Ishikawa (cell line): ENCODE data around the gene TNP1.

Experiments used
- CEBPB ChIP-seq: IDR thresholded peaks from 2 replicates; pipeline ENCODE4 v1.6.1; 2012
- EGR1 ChIP-seq: IDR thresholded peaks from 2 replicates; pipeline ENCODE4 v1.6.1; 2012
- EP300 ChIP-seq: IDR thresholded peaks from 2 replicates; pipeline ENCODE4 v1.6.1; 2012; ENCODE audit warnings: borderline replicate concordance
- MAX ChIP-seq: IDR thresholded peaks from 2 replicates; pipeline ENCODE4 v1.6.1; 2012
- NFIC ChIP-seq: IDR thresholded peaks from 2 replicates; pipeline ENCODE4 v1.6.1; 2012
- RAD21 ChIP-seq: IDR thresholded peaks from 2 replicates; pipeline ENCODE4 v1.6.1; 2012; ENCODE audit warnings: low read depth
- REST ChIP-seq: IDR thresholded peaks from 2 replicates; pipeline ENCODE4 v1.6.1; 2012; ENCODE audit warnings: low read depth, mild to moderate bottlenecking
- TAF1 ChIP-seq: IDR thresholded peaks from 2 replicates; pipeline ENCODE4 v1.6.1; 2012; ENCODE audit warnings: low read depth, mild to moderate bottlenecking
- TCF12 ChIP-seq: IDR thresholded peaks from 2 replicates; pipeline ENCODE4 v1.6.1; 2012; ENCODE audit warnings: low read depth
- TEAD4 ChIP-seq: IDR thresholded peaks from 2 replicates; pipeline ENCODE4 v1.6.1; 2012
- USF1 ChIP-seq: IDR thresholded peaks from 2 replicates; pipeline ENCODE4 v1.6.1; 2012
- ZBTB7A ChIP-seq: IDR thresholded peaks from 2 replicates; pipeline ENCODE4 v1.6.1; 2012; ENCODE audit warnings: low read depth

- TF ChIP-seq EGR1 (no peak), ZBTB7A (no peak), REST (no peak), TEAD4 (no peak), RAD21 (no peak), USF1 (no peak), TCF12 (no peak), EP300 (no peak), MAX (no peak), CEBPB (no peak), NFIC (no peak), TAF1 (no peak)
Measured at GRCh38 chr2:216904974-216905373, 45.1 kb upstream of the TNP1 start.
